ENCODE data around the gene SPTBN5. TPM values are rescaled to one million over a fixed set of nuclear protein-coding genes. Genes with fewer than 3 reads are reported as not detected.

SPTBN5 gene
- total RNA-seq, 1 donor from 2014 or later = 2.1 TPM

- DNase-seq (no peak), ATAC-seq (no peak)
- Histone ChIP-seq H3K27ac (no peak overlapping the region), H3K4me3 (no peak overlapping the region), H3K9me3 (no peaks in the 10 kb centered on the region), H3K36me3 (no peaks in the 10 kb centered on the region), H3K4me1 (no peaks in the 10 kb centered on the region), H3K27me3 (ENCODE audit: low read depth) (no peaks in the 10 kb centered on the region)
- intact Hi-C loops (cut with DNase I) = no loop called here
- TF ChIP-seq, protein P1, sequence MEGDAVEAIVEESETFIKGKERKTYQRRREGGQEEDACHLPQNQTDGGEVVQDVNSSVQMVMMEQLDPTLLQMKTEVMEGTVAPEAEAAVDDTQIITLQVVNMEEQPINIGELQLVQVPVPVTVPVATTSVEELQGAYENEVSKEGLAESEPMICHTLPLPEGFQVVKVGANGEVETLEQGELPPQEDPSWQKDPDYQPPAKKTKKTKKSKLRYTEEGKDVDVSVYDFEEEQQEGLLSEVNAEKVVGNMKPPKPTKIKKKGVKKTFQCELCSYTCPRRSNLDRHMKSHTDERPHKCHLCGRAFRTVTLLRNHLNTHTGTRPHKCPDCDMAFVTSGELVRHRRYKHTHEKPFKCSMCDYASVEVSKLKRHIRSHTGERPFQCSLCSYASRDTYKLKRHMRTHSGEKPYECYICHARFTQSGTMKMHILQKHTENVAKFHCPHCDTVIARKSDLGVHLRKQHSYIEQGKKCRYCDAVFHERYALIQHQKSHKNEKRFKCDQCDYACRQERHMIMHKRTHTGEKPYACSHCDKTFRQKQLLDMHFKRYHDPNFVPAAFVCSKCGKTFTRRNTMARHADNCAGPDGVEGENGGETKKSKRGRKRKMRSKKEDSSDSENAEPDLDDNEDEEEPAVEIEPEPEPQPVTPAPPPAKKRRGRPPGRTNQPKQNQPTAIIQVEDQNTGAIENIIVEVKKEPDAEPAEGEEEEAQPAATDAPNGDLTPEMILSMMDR (IDR thresholded peaks at IDR 0.05) = no peak
Observed at GRCh38 chr15:41869770-41870688, 23.8 kb downstream of the SPTBN5 start.

DNA sequence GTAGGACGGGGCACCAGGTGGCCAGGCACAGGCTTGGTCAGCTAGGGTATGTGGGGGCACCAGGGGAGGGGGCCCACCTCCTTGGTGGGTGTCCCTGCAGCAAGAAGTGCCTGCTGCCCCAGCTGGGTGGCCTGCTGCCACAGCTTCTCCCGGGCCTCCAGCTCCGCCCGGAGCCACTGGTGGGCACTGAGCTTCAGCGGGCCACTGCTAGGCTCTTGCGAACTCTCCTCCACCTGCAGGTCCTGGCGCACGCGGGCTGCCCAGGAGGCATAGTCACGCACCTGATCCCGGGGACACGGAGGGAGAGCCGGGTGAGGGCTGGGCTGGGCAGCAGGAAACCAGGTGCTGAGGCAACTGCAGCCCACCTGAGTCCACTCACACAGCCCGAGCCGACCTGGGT, 25.5 kb downstream of the SPTBN5 start:
- H3K9me3 ChIP-seq = no peaks in the 10 kb centered on the region
- H3K27me3 ChIP-seq (ENCODE audit: low read depth) = no peaks in the 10 kb centered on the region
- H3K36me3 ChIP-seq = no peaks in the 10 kb centered on the region
- ATAC-seq (no peak), DNase-seq (no peak)
- H3K27ac ChIP-seq = no peak overlapping the region
- intact Hi-C loops (cut with DNase I) = no loop called here
- H3K4me1 ChIP-seq = no peaks in the 10 kb centered on the region
- no peak overlapping the region for H3K4me3 ChIP-seq
- TF ChIP-seq, protein P1 (IDR thresholded peaks at IDR 0.05) = no peak

DNA sequence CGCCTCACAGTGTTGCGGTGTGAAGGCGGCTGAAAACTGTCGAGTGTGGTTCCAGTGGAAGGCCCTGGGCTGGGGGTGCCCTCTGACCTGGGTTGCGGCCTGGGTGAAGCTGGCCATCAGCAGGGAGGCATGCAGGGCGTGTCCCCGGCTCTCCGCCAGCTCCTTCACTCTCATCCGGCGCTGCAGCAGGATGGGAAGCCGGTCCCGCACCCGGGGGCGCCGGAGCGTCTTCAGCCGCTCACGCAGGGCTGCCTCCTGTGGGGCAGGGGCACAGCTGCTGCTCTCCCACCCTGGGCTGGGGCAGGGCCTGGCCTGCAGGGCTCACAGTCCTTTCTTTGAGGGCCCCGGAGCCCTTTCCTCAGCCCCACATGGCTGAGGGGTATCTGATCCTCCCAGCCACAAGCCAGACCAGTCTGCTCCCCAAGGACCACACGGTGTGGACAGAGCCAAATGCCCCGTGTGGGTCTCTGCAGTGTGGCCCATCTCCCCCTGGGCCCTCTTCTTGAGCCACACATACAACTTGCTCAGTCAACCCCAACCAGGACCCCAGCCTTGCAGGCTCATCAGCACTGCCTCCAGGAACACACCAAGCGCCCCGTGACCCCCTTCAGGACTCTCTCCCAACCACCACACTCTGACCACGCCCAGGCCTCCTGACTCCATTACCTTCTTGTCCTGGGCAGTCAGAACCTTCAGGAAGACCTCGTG, 26.8 kb downstream of the SPTBN5 start:
- Histone ChIP-seq H3K27ac (no peak overlapping the region), H3K4me3 (no peak overlapping the region), H3K9me3 (no peaks in the 10 kb centered on the region), H3K4me1 (no peaks in the 10 kb centered on the region), H3K27me3 (ENCODE audit: low read depth) (no peaks in the 10 kb centered on the region), H3K36me3 (no peaks in the 10 kb centered on the region)
- intact Hi-C loops (cut with DNase I) = no loop called here
- ATAC-seq = no peak
- no peak for DNase-seq
- TF ChIP-seq, protein P1 (IDR thresholded peaks at IDR 0.05) = no peak

DNA sequence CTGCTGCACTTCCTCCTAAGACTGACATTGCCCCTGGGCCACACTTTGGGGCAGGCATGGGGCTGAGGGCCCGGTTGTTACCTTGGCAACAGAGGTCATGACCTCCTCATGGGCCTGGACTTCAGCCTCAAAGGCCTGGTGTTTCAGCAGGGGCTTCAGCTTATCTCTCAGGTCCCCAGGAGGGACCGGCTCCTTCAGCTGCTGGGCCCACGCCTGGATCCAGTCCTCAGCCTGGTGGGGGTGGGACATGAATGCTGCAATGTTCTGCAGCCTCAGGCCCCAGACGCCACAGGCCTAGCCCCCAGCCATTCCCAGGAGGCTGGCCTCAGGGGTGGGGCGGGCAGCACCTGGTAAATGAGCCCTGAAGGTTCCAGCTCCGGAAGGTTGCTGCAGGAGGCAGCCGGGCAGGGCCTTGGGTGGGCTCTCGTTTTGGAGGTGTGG, 27.6 kb downstream of the SPTBN5 start:
- no peak overlapping the region for H3K27ac ChIP-seq
- TF ChIP-seq, protein P1 (IDR thresholded peaks at IDR 0.05) = no peak
- no peak for ATAC-seq
- no peaks in the 10 kb centered on the region for H3K4me1 ChIP-seq
- intact Hi-C loops (cut with DNase I) = no loop called here
- H3K27me3 ChIP-seq (ENCODE audit: low read depth) = no peaks in the 10 kb centered on the region
- DNase-seq = no peak
- no peaks in the 10 kb centered on the region for H3K9me3 ChIP-seq
- H3K4me3 ChIP-seq = no peak overlapping the region
- H3K36me3 ChIP-seq = no peaks in the 10 kb centered on the region

- intact Hi-C loops (cut with DNase I) = no loop called here
- no peak for ATAC-seq
- Histone ChIP-seq H3K27ac (no peak overlapping the region), H3K36me3 (no peaks in the 10 kb centered on the region), H3K4me1 (no peaks in the 10 kb centered on the region), H3K9me3 (no peaks in the 10 kb centered on the region), H3K4me3 (no peak overlapping the region), H3K27me3 (ENCODE audit: low read depth) (no peaks in the 10 kb centered on the region)
- TF ChIP-seq, protein P1 (IDR thresholded peaks at IDR 0.05) = no peak
- no peak for DNase-seq
Observed at GRCh38 chr15:41865490-41866055, 28.3 kb downstream of the SPTBN5 start.

All from lower lobe of right lung (tissue), 2 donors.